HG03520 (cell line): Measurements from ENCODE around the gene RBMX.
A peak's percentile ranks its signal among the peaks of the same experiment; 100 is the strongest.
"Not testable (repeated sequence)": the region's sequence is repeated elsewhere in the genome, so short reads cannot be mapped to it uniquely, and the experiment has no call there.

Experiments used
- ATAC-seq: cut with Tn5 transposase; IDR thresholded peaks from one replicate; pipeline ENCODE4 v1.9.1; 2021; ENCODE audit warnings: mild to moderate bottlenecking, moderate library complexity; ENCODE audit not compliant: unreplicated experiment

RBMX gene

DNA sequence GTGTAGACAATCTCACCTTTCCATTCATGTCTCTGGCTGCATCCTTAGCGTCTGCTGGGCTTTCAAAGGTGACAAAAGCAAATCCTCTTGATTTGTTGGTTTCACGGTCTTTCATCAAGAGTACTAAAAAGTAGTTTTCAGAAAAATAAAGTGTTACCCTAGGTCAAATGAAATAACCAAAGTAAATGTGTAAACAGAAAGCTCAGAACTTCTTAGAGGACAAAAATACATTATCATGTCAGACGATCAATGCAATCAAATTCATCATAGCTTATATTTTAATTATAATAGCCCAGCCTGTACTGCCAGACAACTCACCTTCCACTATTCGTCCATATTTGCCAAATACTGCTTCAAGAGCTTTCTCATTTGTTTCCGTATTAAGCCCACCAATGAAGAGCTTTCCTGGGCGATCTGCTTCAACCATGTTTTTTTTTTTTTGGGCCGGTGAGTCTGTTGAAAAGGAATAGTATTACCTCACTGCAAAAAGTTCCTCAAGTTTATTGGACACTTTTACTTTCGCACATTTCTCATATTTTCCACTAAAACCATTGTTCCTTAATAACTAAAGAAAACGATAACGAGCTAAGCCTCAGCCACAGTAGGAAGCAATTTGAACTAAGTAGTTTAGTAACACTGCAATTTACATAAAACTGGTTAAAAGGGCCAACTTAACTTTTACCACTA, 1.4 kb downstream of the RBMX start:
- ATAC-seq = no peak

DNA sequence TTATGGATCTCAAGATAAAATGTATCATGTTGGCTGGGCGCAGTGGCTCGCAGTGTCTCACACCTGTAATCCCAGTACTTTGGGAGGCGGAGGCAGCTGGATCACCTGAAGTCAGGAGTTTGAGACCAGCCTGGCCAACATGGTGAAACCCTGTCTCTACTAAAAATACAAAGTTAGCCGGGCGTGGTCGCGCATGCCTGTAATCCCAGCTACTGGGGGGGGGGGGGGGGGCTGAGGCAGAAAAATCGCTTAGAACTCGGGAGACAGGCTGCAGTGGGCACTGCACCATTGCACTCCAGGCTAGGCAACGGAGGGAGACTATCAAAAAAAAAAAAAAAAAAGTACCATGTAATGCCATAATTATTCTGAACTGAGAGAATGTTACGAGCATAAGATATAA, 2.1 kb downstream of the RBMX start:
- no peak for ATAC-seq

DNA sequence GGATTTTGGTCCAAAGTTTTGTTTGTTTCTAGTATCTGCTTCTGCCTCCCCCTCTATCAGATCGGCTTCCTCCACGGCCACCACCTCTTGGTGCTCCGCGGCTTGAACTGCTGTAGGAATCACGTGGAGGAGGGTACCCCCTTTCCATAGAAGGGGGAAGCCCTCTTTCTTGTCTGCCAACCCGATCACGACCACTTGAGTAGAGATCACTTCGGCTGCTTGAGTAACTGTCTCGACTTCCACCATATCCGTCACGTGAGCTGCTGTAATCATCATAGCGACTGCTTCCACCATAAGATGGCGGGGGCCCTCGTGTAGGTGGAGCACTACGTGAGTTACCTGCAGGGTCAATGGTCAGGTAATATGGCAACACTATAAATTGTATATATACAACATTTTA, 6.4 kb downstream of the RBMX start:
- ATAC-seq = not testable (repeated sequence)

- not testable (repeated sequence) for ATAC-seq
Measured at GRCh38 chrX:136873210-136873609, 7.3 kb downstream of the RBMX start.

DNA sequence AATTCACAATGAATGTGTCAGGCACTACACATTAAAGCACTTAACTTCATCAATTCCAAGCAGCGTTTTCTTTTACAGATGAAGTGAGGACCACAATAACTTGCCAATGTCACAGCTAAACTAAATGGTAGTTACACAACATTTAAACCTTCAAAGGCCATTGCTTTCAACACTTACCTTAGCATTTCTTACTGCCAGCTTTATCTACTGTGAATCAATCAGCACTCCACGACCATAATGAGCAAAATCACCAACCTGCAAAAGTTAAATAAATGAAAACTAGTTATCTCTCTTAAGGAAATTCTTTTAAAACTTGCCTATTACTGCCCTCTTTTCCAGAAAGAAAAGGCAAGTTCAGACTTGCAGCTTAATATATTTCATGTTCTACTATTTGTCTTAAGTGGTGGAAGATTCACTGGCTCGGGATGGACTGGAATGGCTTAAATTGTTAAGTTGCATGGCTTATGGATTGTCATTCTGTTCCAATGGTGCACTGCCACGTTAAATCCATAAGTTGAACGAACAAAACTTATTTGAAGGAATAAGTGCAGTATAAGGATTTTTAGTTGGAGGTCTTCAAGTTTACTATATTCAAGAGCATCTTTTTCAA, 8.3 kb downstream of the RBMX start:
- no peak for ATAC-seq

- ATAC-seq = no peak
Measured at GRCh38 chrX:136870064-136870463, 10.5 kb downstream of the RBMX start.

DNA sequence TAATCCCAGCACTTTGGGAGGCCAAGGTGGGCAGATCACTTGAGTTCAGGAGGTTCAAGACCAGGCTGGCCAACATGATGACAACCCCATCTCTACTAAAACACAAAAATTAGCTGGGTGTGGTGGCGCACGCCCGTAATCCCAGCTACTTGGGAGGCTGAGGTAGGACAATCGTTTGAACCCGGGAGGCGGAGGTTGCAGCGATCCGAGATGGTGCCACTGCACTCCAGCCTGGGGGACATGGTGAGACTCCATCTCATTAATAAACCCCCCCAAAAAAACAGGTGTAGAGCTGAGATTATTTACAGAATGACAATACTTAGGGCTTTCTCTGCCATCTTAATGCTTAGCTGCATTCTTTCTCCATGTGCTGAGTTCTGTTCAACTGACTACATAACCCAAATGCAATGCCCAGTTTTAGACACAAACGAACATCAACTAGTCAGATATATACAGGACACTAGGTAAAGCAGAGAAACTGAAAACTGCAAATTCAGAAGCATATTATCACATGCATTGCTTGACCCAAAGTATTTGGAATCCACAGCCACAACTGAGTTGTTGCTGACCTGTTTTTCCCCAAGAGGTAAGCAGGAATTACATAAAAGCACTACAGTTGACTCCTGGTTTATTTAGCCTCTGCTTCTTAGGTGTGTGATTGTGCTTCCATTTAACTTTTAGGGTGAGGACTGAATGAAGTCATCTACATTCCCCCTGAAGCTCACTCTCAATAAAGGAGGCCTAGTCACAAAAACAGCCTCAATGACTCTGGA, 12.1 kb downstream of the RBMX start:
- ATAC-seq = no peak

GRCh38 chrX:136867518-136867917, 13.0 kb downstream of the RBMX start:
- no peak for ATAC-seq

DNA sequence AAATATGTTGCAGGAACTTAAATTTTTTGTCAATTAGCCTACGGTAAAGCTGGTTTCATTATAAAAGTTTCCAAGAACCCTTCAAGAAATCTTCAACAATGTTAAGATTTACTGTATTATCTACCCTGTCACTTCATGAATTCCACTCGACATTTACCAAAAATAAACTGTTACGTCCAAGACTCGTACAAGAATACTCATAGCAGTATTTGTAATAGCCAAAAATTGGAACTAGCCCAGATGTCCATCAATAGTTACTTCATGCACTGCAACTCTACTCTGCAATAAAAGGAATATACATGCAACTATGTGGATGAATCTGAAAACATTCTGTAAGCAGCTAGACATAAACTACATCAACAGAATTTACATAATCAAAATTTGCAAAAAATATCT, 13.4 kb downstream of the RBMX start:
- no peak for ATAC-seq

GRCh38 chrX:136866337-136867095, 14.0 kb downstream of the RBMX start:
- no peak for ATAC-seq

GRCh38 chrX:136865270-136866158, 15.0 kb downstream of the RBMX start:
- no peak for ATAC-seq

DNA sequence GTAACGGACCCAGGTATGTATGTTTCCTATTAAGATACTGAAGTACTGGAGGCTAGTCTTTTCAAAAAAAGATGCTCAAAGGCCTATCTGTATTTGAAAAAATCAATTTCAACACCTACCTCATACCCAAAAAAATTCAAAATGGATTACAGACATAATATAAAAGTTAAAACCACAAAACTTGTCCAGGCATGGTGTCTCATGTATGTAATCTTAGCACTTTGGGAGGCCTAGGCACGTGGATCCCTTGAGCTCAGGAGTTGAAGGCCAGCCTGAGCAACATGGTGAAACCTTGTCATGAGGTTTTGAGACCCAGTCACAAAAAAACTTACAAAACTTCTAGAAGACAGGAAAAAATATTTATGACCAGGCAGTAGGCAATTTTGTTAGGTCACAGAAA, 16.7 kb downstream of the RBMX start:
- no peak for ATAC-seq

DNA sequence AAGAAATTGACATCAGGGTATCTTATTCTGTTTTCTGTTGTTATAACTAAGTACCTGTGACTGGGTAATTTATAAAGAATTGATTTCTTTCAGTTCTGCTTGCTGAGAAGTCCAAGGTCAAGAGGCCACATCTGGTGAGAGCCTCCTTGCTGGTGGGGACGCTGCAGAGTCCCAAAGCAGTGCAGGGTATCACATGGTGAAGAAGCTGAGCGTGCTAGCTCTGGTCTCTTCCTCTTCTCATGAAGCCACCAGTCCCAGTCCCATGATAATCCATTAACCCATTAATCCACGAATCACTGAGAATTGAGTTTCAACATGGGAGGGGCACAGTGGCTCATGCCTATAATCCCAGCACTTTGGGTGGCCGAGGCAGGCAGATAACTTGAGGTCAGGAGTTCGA, 18.0 kb downstream of the RBMX start:
- ATAC-seq = no peak

DNA sequence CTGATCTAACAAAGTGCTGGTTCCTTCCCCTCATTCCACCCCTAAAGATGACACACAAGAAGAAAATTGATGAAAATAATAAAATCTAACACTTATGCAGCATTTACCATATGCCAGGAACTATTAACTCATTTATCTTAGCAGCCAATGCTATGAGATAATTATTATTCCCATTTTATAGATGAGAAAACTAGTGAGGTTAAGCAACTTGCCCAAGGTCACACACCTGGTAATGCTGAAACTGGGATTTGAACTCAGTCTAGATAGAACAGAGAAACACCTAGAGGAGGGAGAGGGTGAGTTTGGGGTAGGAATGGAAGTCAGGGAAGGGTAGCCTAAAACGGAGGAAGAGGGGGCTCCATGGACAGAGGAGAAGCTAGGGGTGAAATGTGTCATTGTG, 18.6 kb downstream of the RBMX start:
- ATAC-seq = no peak

- no peak for ATAC-seq
Measured at GRCh38 chrX:136858007-136858756, 22.3 kb downstream of the RBMX start.

DNA sequence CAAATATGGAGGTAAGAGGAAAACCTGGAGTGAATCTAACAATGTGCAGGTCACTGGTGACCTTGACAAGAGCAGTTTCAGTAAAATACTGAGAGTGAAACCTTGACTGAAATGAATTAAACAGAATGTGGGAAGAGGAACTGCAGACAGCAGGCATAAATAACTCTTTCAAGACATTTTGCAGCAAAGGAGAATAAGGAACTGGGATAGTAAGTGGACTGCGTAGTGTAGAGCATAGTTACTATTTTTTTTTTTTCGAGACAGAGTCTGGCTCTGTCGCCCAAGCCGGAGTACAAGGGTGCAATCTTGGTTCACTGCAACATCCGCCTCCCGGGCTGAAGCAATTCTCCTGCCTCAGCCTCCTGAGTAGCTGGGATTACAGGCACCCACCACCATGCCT, 24.0 kb downstream of the RBMX start:
- ATAC-seq = peak; percentile 73

DNA sequence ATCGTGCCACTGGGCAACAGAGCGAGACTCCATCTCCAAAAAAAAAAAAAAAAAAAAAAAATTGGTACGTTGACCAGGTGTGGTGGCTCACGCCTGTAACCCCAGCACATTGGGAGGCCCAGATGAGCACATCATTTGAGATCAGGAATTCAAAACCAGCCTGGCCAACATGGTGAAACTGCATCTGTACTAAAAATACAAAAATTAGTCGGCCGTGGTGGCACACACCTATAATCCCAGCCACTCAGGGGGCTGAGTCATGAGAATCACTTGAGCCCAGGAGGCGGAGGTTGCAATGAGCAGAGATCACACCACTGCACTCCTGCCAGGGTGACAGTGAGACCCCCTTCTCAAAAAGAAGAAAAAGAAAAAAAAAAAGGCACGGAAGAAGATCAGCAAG, 24.5 kb downstream of the RBMX start:
- ATAC-seq = no peak

- no peak for ATAC-seq
Measured at GRCh38 chrX:136851526-136851925, 29.0 kb downstream of the RBMX start.

GRCh38 chrX:136850441-136851175, 29.9 kb downstream of the RBMX start:
- ATAC-seq = no peak
